Pancreas (tissue), 10 donors: ENCODE measurements around the gene GCN1. TPM values are rescaled to one million over a fixed set of nuclear protein-coding genes. Genes with fewer than 3 reads are reported as not detected.

Source experiments
- ATAC-seq, 4 donors: fragments of 200-7000 bp; cut with Tn5 transposase; one replicate each; pipeline versions ENCODE4 v1.8.0 to v1.9.1; 2020; ENCODE audit warnings: mild to moderate bottlenecking in 4 of 4, moderate library complexity in 4 of 4
- DNase-seq, 6 donors: peaks; one replicate each; pipeline ENCODE4 v3.0.0-alpha.2; 2020
- FAIRE-seq: peaks from 2 replicates; lab custom pipeline; 2012; peaks lifted over from hg19 to GRCh38; lab: Jason Lieb, UNC
- H3K27ac ChIP-seq, 4 donors: fragments of 200-600 bp; sonication (generic); 1 replicate in 3 of 4; 2 replicates in 1 of 4; pipeline versions ENCODE4 v1.5.0 to v1.8.0; 2020
- H3K27me3 ChIP-seq, 4 donors: fragments of 200-600 bp; one replicate each; pipeline ENCODE4 v1.8.0; 2021
- H3K36me3 ChIP-seq, 3 donors: fragments of 200-600 bp; sonication (generic) in 1 of 3; one replicate each; pipeline versions ENCODE4 v1.5.0 to v1.8.0; 2020 to 2021
- H3K4me1 ChIP-seq, 3 donors: fragments of 200-600 bp; one replicate each; pipeline ENCODE4 v1.8.0; 2021
- H3K4me3 ChIP-seq, 4 donors: fragments of 200-600 bp; sonication (generic) in 2 of 4; one replicate each; pipeline versions ENCODE4 v1.5.0 to v1.8.0; 2020 to 2021
- H3K9me3 ChIP-seq, 4 donors: fragments of 200-600 bp; one replicate each; pipeline ENCODE4 v1.8.0; 2021
- CTCF ChIP-seq, 4 donors: fragments of 200-600 bp; sonication (generic) in 3 of 4; IDR thresholded peaks; one replicate each; pipeline versions ENCODE4 v1.5.0 to v1.8.0; 2021; ENCODE audit warnings: antibody characterized with exemption in 4 of 4
- whole genome bisulfite sequencing, 2 donors: extraction: QIAGEN DNeasy Blood & Tissue Kit; methylation state at CpG; one replicate each; pipeline ENCODE4 v1.1.7; 2013; 5-methylcytosine and 5-hydroxymethylcytosine counted together
- intact Hi-C, 3 donors: fragments of 100-400 bp; cut with DNase I; formaldehyde crosslinking; loops; one replicate each; pipeline versions ENCODE4 v1.11.1 to v1.14.2; 2022
- polyA plus RNA-seq, 2 donors: library from polyadenylated mRNA; stranded (reverse); fragments of 200-250 nt; gene quantifications; one replicate each; pipeline ENCODE4 v1.2.3, GENCODE V29; 2013
- total RNA-seq, 6 donors: library from RNA; stranded (reverse); fragmentation: NEBNext Ultra II Directional in 4 of 6; extraction: Animal tissue kit (Norgen Biotek cat#: 25700) in 4 of 6; gene quantifications; one replicate each; pipeline versions ENCODE4 v1.2.1 to v1.2.4, GENCODE V29; 2021 to 2023
- donor health status: healthy with polysubstance abuse.
- donor health status: DM: no; HTN: no; CAD: no; lungs with moderate emphysema.
- donor health status: DM: no; HTN: no; CAD: no.
- donor health status: control.
- donor health status: control.
- donor health status: Bipolar disorder and iron deficiency.
- donor health status: DM: yes; HTN: yes; CAD: no.
- donor health status: DM: no; HTN: no; CAD: no.
- donor health status: DM: no; HTN: no; CAD: no.
- donor health status: DM: yes; HTN: yes; CAD: no.

Gene GCN1
- total and polyA plus RNA-seq, 8 donors, result 18.9 to 54.1 (median 37.7) TPM

GRCh38 chr12:120229071-120229486, 34.6 kb upstream of the GCN1 start:
- TF ChIP-seq CTCF (IDR thresholded peaks at IDR 0.05), result no peak

GRCh38 chr12:120228291-120229070, 34.0 kb upstream of the GCN1 start:
- peaks cover 51 to 76% (median 52%) of the 10 kb centered on the region in 3 donors for H3K4me1 ChIP-seq
- 16 to 18% methylated on average over 23 of the region's 23 CpGs for WGBS, 2 donors
- no peaks in the 10 kb centered on the region for H3K9me3 ChIP-seq
- ATAC-seq (peak; percentile 72 to 78 (median 74)), DNase-seq (peak; percentile 84 to 95 (median 90)), FAIRE-seq (no peak)
- H3K4me3 ChIP-seq, result peak overlapping the region in 1 of 4 donors; percentile 17
- peak overlapping the region in 3 of 4 donors; percentile 29 to 90 (median 77) for H3K27ac ChIP-seq
- no peaks in the 10 kb centered on the region for H3K36me3 ChIP-seq
- peak; percentile 83 to 89 (median 88) for TF ChIP-seq CTCF (IDR thresholded peaks at IDR 0.05)
- no peaks in the 10 kb centered on the region for H3K27me3 ChIP-seq
- intact Hi-C loops, result loop anchor here in 2 of 3 donors (5.0 kb wide), 1 partner anchor 34 kb away; no protein-coding TSS in a partner anchor

More at GRCh38 chr12:120229071-120229486, 34.6 kb upstream of the GCN1 start:
- H3K9me3 ChIP-seq, result no peaks in the 10 kb centered on the region
- no peak for DNase-seq
- 36 to 38% methylated on average over 7 of the region's 7 CpGs for WGBS, 2 donors
- FAIRE-seq, result no peak
- H3K27ac ChIP-seq, result peak overlapping the region; percentile 12 to 90 (median 74)
- intact Hi-C loops, result loop anchor here in 2 of 3 donors (5.0 kb wide), 1 partner anchor 33 kb away; no protein-coding TSS in a partner anchor
- H3K27me3 ChIP-seq, result no peaks in the 10 kb centered on the region
- peaks cover 47 to 75% (median 52%) of the 10 kb centered on the region in 3 donors for H3K4me1 ChIP-seq
- H3K36me3 ChIP-seq, result no peaks in the 10 kb centered on the region
- no peak overlapping the region for H3K4me3 ChIP-seq
- ATAC-seq, result no peak

- no peak for ATAC-seq
- H3K27me3 ChIP-seq, result no peaks in the 10 kb centered on the region
- DNase-seq, result no peak
- no peak for FAIRE-seq
- no peaks in the 10 kb centered on the region for H3K9me3 ChIP-seq
- intact Hi-C loops, result loop anchor here in 2 of 3 donors (5.0 kb wide), 1 partner anchor 34 kb away; no protein-coding TSS in a partner anchor
- peaks cover 51 to 71% (median 52%) of the 10 kb centered on the region in 3 donors for H3K4me1 ChIP-seq
- peak overlapping the region in 3 of 4 donors; percentile 29 to 77 (median 46) for H3K27ac ChIP-seq
- H3K36me3 ChIP-seq, result peaks cover 0 to under 1% (median 0%) of the 10 kb centered on the region in 3 donors
- no peak for TF ChIP-seq CTCF (IDR thresholded peaks at IDR 0.05)
- H3K4me3 ChIP-seq, result peak overlapping the region in 1 of 4 donors; percentile 17
- 24 to 31% methylated on average over 3 of the region's 3 CpGs for WGBS, 2 donors
Observed at GRCh38 chr12:120228041-120228290, 33.5 kb upstream of the GCN1 start.

GRCh38 chr12:120227233-120228040, 32.9 kb upstream of the GCN1 start:
- TF ChIP-seq CTCF (IDR thresholded peaks at IDR 0.05), result no peak
- ATAC-seq (no peak), FAIRE-seq (no peak), DNase-seq (no peak)
- WGBS, 2 donors, result 64 to 67% methylated on average over 8 of the region's 8 CpGs
- Histone ChIP-seq H3K9me3 (no peaks in the 10 kb centered on the region), H3K27ac (peak overlapping the region in 3 of 4 donors; percentile 29 to 77 (median 46)), H3K36me3 (peaks cover 0 to 6% (median 3%) of the 10 kb centered on the region in 3 donors), H3K27me3 (no peaks in the 10 kb centered on the region), H3K4me3 (no peak overlapping the region), H3K4me1 (peaks cover 46 to 66% (median 52%) of the 10 kb centered on the region in 3 donors)
- intact Hi-C loops, result loop anchor here in 2 of 3 donors (5.0 kb wide), 1 partner anchor 35 kb away; no protein-coding TSS in a partner anchor
